CD4-positive, CD25-positive, alpha-beta regulatory T cell (primary cell): ENCODE measurements around the gene DGKQ. TPM values are rescaled to one million over a fixed set of nuclear protein-coding genes. Genes with fewer than 3 reads are reported as not detected.

Source experiments
- ATAC-seq, 2 donors: fragments of 150-1000 bp; cut with Tn5 transposase; one replicate each; pipeline ENCODE4 v1.10.0; 2021; ENCODE audit warnings: low read depth in 2 of 2, moderate number of reproducible peaks in 2 of 2, moderate library complexity in 1 of 2
- DNase-seq, 3 donors: peaks; one replicate each; pipeline versions ENCODE4 v3.0.0 to v3.0.0-alpha.2; 2012 to 2022; ENCODE audit warnings: mixed read lengths in 1 of 3
- H3K27ac ChIP-seq: one replicate; pipeline ENCODE4 v1.7.0; 2013; ENCODE audit warnings: mild to moderate bottlenecking, low read length; ENCODE audit not compliant: insufficient read depth, poor library complexity, severe bottlenecking
- H3K27me3 ChIP-seq: one replicate; pipeline ENCODE4 v1.7.0; 2013; ENCODE audit warnings: low read length; ENCODE audit not compliant: control insufficient read depth, insufficient read depth
- H3K36me3 ChIP-seq: one replicate; pipeline ENCODE4 v1.7.0; 2013; ENCODE audit warnings: mild to moderate bottlenecking, low read length, moderate library complexity; ENCODE audit not compliant: control insufficient read depth, insufficient read depth
- H3K4me1 ChIP-seq: 2 replicates; pipeline ENCODE4 v1.7.0; 2013; ENCODE audit warnings: mild to moderate bottlenecking, low read length; ENCODE audit not compliant: insufficient read depth, control insufficient read depth, poor library complexity, severe bottlenecking
- H3K4me3 ChIP-seq: one replicate; pipeline ENCODE4 v1.7.0; 2013; ENCODE audit warnings: low read depth, mild to moderate bottlenecking, low read length, moderate library complexity
- H3K9me3 ChIP-seq, 2 experiments: 1 replicate in 1 of 2; 2 replicates in 1 of 2; pipeline ENCODE4 v1.7.0; 2013; ENCODE audit warnings: low read length in 2 of 2, mild to moderate bottlenecking in 1 of 2, moderate library complexity in 1 of 2; ENCODE audit not compliant: control insufficient read depth in 2 of 2
- H3K27ac Mint-ChIP-seq, 3 donors: one replicate each; pipeline ENCODE4 v1.8.0; 2020 to 2022; ENCODE audit warnings: mild to moderate bottlenecking in 3 of 3, mixed read lengths in 3 of 3, moderate library complexity in 2 of 3
- H3K27me3 Mint-ChIP-seq: one replicate; pipeline ENCODE4 v1.8.0; 2022; ENCODE audit warnings: mild to moderate bottlenecking, mixed read lengths
- H3K36me3 Mint-ChIP-seq: one replicate; pipeline ENCODE4 v1.8.0; 2020; ENCODE audit warnings: mixed read lengths
- H3K4me1 Mint-ChIP-seq, 4 donors: one replicate each; pipeline ENCODE4 v1.8.0; 2020 to 2022; ENCODE audit warnings: mixed read lengths in 4 of 4, mild to moderate bottlenecking in 1 of 4
- H3K4me3 Mint-ChIP-seq, 4 donors: one replicate each; pipeline ENCODE4 v1.8.0; 2020 to 2022; ENCODE audit warnings: mild to moderate bottlenecking in 4 of 4, mixed read lengths in 4 of 4, moderate library complexity in 3 of 4
- H3K9me3 Mint-ChIP-seq, 7 donors: one replicate each; pipeline ENCODE4 v1.8.0; 2020 to 2022; ENCODE audit warnings: mixed read lengths in 7 of 7, mild to moderate bottlenecking in 3 of 7, moderate library complexity in 2 of 7
- polyA plus RNA-seq, 4 donors: library from polyadenylated mRNA; unstranded; fragments of 300-500 nt; fragmentation: Illumina TruSeq; gene quantifications; one replicate each; pipeline ENCODE4 v1.2.3, GENCODE V29; 2021
- total RNA-seq: library from RNA; stranded (reverse); gene quantifications from one replicate; pipeline ENCODE4 v1.2.3, GENCODE V29; 2022

Gene DGKQ
- total and polyA plus RNA-seq, 5 donors from 2014 or later = 2.4 to 22.5 (median 3.6) TPM

- peaks cover 21% of the 10 kb centered on the region for H3K27me3 Mint-ChIP-seq
- H3K27ac Mint-ChIP-seq = no peak overlapping the region
These were observed 22.1 kb upstream of the DGKQ start for GRCh38 chr4:995311-996026.

GRCh38 chr4:993111-994029, 20.0 kb upstream of the DGKQ start, which contains the start of gene SLC26A1:
Gene SLC26A1 (minus strand): TSS chr4:993404. CDS start chr4:991703, 1,701 bp downstream.
- Histone ChIP-seq H3K36me3 (peaks cover 9% of the 10 kb centered on the region), H3K4me1 (peaks cover 13% of the 10 kb centered on the region), H3K27me3 (no peaks in the 10 kb centered on the region), H3K9me3 (no peaks in the 10 kb centered on the region), H3K4me3 (no peak within 1 kb of the TSS), H3K27ac (no peak within 1 kb of the TSS)
- Mint-ChIP-seq H3K27ac (no peak within 1 kb of the TSS), H3K36me3 (no peaks in the 10 kb centered on the region), H3K4me1 (peaks cover 0 to 10% (median 0%) of the 10 kb centered on the region in 4 donors), H3K27me3 (peaks cover 7% of the 10 kb centered on the region), H3K9me3 (no peaks in the 10 kb centered on the region), H3K4me3 (no peak within 1 kb of the TSS)
- DNase-seq = no peak
- no peak for ATAC-seq

More at GRCh38 chr4:995311-996026, 22.1 kb upstream of the DGKQ start:
- Histone ChIP-seq H3K27ac (no peak overlapping the region), H3K4me1 (peaks cover 13% of the 10 kb centered on the region), H3K36me3 (peaks cover 4% of the 10 kb centered on the region), H3K27me3 (no peaks in the 10 kb centered on the region), H3K4me3 (no peak overlapping the region), H3K9me3 (no peaks in the 10 kb centered on the region)
- ATAC-seq (no peak), DNase-seq (no peak)
- Mint-ChIP-seq H3K36me3 (no peaks in the 10 kb centered on the region), H3K4me1 (peaks cover 0 to 16% (median 0%) of the 10 kb centered on the region in 4 donors), H3K4me3 (peak overlapping the region in 1 of 4 donors; percentile 19), H3K9me3 (peaks cover 0 to 2% (median 0%) of the 10 kb centered on the region in 7 donors)

- no peak overlapping the region for H3K4me3 Mint-ChIP-seq
- Histone ChIP-seq H3K27ac (no peak overlapping the region), H3K9me3 (no peaks in the 10 kb centered on the region), H3K4me3 (no peak overlapping the region), H3K27me3 (no peaks in the 10 kb centered on the region), H3K36me3 (peaks cover 9% of the 10 kb centered on the region), H3K4me1 (peaks cover 14% of the 10 kb centered on the region)
- H3K36me3 Mint-ChIP-seq = no peaks in the 10 kb centered on the region
- ATAC-seq (no peak), DNase-seq (no peak)
- H3K4me1 Mint-ChIP-seq = peaks cover 0 to 7% (median 0%) of the 10 kb centered on the region in 4 donors
- no peaks in the 10 kb centered on the region for H3K9me3 Mint-ChIP-seq
- no peaks in the 10 kb centered on the region for H3K27me3 Mint-ChIP-seq
- H3K27ac Mint-ChIP-seq = no peak overlapping the region
These were observed 19.1 kb upstream of the DGKQ start for GRCh38 chr4:992297-993110.

GRCh38 chr4:991451-992296, 18.3 kb upstream of the DGKQ start:
- no peak overlapping the region for H3K27ac ChIP-seq
- H3K9me3 Mint-ChIP-seq = no peaks in the 10 kb centered on the region
- no peaks in the 10 kb centered on the region for H3K27me3 Mint-ChIP-seq

GRCh38 chr4:990746-991367, 17.5 kb upstream of the DGKQ start:
- Mint-ChIP-seq H3K27me3 (no peaks in the 10 kb centered on the region), H3K4me1 (peaks cover 0 to 16% (median 5%) of the 10 kb centered on the region in 4 donors), H3K4me3 (no peak overlapping the region), H3K9me3 (no peaks in the 10 kb centered on the region), H3K36me3 (no peaks in the 10 kb centered on the region), H3K27ac (no peak overlapping the region)
- H3K27ac ChIP-seq = no peak overlapping the region
- H3K27me3 ChIP-seq = no peaks in the 10 kb centered on the region
- no peak for DNase-seq
- peaks cover 22% of the 10 kb centered on the region for H3K4me1 ChIP-seq
- peaks cover 9% of the 10 kb centered on the region for H3K36me3 ChIP-seq
- ATAC-seq = no peak
- H3K4me3 ChIP-seq = no peak overlapping the region
- no peaks in the 10 kb centered on the region for H3K9me3 ChIP-seq

More at GRCh38 chr4:991451-992296, 18.3 kb upstream of the DGKQ start:
- Histone ChIP-seq H3K4me3 (no peak overlapping the region), H3K36me3 (peaks cover 9% of the 10 kb centered on the region), H3K27me3 (no peaks in the 10 kb centered on the region), H3K9me3 (no peaks in the 10 kb centered on the region), H3K4me1 (peaks cover 14% of the 10 kb centered on the region)
- Mint-ChIP-seq H3K27ac (no peak overlapping the region), H3K36me3 (no peaks in the 10 kb centered on the region), H3K4me1 (peaks cover 0 to 8% (median 0%) of the 10 kb centered on the region in 4 donors), H3K4me3 (no peak overlapping the region)
- DNase-seq (no peak), ATAC-seq (no peak)

GRCh38 chr4:989722-990471, 16.5 kb upstream of the DGKQ start:
- no peaks in the 10 kb centered on the region for H3K36me3 Mint-ChIP-seq
- H3K4me1 Mint-ChIP-seq = peaks cover 0 to 26% (median 5%) of the 10 kb centered on the region in 4 donors
- H3K4me1 ChIP-seq = peaks cover 31% of the 10 kb centered on the region

More at GRCh38 chr4:989722-990471, 16.5 kb upstream of the DGKQ start:
- Histone ChIP-seq H3K9me3 (no peaks in the 10 kb centered on the region), H3K4me3 (no peak overlapping the region), H3K27me3 (no peaks in the 10 kb centered on the region), H3K36me3 (peaks cover 9% of the 10 kb centered on the region), H3K27ac (no peak overlapping the region)
- Mint-ChIP-seq H3K4me3 (peak overlapping the region in 1 of 4 donors; percentile 13), H3K27ac (no peak overlapping the region), H3K27me3 (no peaks in the 10 kb centered on the region), H3K9me3 (no peaks in the 10 kb centered on the region)
- DNase-seq = no peak
- ATAC-seq = no peak
